HUES6 (cell line): ENCODE measurements around the gene CHST3.
"Not testable (repeated sequence)": the region's sequence is repeated elsewhere in the genome, so short reads cannot be mapped to it uniquely, and the experiment has no call there.

Source experiments
- H3K27ac ChIP-seq: 2 replicates; pipeline ENCODE4 v1.7.0; 2013; ENCODE audit warnings: low read depth, mild to moderate bottlenecking, low read length, inconsistent platforms
- H3K27me3 ChIP-seq: 2 replicates; pipeline ENCODE4 v1.6.1; 2013; ENCODE audit warnings: low read length; ENCODE audit not compliant: control insufficient read depth, insufficient read depth
- H3K36me3 ChIP-seq: 2 replicates; pipeline ENCODE4 v1.6.1; 2013; ENCODE audit warnings: low read length; ENCODE audit not compliant: control insufficient read depth, insufficient read depth
- H3K4me1 ChIP-seq: 2 replicates; pipeline ENCODE4 v1.6.1; 2013; ENCODE audit warnings: low read length; ENCODE audit not compliant: control insufficient read depth, insufficient read depth
- H3K4me3 ChIP-seq: 2 replicates; pipeline ENCODE4 v1.5.1; 2013; ENCODE audit warnings: low read depth, low read length
- H3K9ac ChIP-seq: one replicate; pipeline ENCODE4 v1.6.1; 2013; ENCODE audit warnings: mild to moderate bottlenecking, low read length
- H3K9me3 ChIP-seq: 2 replicates; pipeline ENCODE4 v1.6.1; 2013; ENCODE audit warnings: low read depth, low read length; ENCODE audit not compliant: control insufficient read depth, insufficient read depth

Gene CHST3

DNA sequence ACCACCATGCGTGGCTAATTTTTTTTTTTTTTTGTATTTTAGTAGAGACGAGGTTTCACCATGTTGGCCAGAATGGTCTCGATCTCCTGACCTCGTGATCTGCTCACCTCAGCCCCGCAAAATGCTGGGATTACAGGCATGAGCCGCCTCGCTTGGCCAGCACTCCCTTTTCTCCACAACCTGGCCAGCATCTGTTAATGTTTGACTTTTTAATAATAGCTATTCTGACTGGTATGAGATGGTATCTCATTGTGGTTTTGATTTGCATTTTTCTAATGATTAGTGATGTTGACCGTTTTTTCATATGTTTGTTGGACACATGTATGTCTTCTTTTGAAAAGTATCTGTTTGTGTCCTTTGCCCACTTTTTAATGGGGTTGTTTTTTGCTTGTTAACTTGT lies 3.8 kb downstream of the CHST3 start:
- H3K4me1 ChIP-seq, result peaks cover 28% of the 10 kb centered on the region
- H3K27ac ChIP-seq, H3K4me3 ChIP-seq, H3K9ac ChIP-seq, H3K36me3 ChIP-seq, H3K9me3 ChIP-seq: not testable (repeated sequence)
- peaks cover 34% of the 10 kb centered on the region for H3K27me3 ChIP-seq

DNA sequence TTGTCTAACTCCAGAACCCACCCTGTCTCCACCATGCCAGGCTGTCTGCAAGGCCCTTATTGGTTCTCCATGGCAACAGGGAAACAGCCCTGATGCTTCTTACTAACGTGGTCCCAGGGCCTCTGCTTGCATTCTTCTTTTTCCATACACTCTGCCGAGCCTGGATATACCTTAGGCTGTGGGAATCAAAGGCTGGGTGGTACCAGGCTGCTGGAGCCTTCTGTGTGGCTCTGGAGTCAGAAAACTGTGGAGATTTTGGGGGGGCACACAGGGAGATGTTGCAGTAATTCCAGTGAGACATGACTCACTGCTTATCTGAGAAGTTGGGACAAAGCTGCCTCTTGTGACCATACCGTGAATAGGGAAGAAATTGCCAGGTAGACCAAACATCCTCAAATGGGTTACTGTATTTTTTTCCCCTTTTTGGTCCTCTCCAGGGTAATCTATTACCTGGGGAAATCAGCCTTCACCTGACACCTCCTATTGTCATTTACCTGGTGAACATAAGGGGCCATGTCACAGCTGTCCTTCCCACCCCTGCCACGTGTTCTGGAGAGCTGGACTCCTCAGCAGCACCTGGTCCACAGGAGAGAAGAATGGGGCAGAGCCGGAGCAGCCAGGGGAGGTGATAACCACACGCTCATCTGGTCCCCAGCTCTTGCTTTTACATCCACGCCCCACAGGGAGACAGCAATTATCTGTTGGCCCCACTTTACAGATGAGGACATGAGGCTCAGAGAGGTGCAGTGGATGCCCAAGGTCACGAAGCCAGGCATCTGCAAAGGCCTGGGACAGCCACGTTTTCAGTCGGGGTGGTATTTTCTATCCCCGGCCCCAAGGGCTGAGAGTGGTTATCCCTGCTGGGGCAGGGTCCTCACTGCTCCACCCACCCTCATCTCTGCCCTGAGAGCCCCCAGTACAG lies 4.6 kb downstream of the CHST3 start:
- peaks cover 24% of the 10 kb centered on the region for H3K4me1 ChIP-seq
- no peak overlapping the region for H3K27ac ChIP-seq
- H3K36me3 ChIP-seq, result no peaks in the 10 kb centered on the region
- peaks cover 26% of the 10 kb centered on the region for H3K27me3 ChIP-seq
- H3K9ac ChIP-seq, result no peak overlapping the region
- no peaks in the 10 kb centered on the region for H3K9me3 ChIP-seq
- H3K4me3 ChIP-seq, result no peak overlapping the region

DNA sequence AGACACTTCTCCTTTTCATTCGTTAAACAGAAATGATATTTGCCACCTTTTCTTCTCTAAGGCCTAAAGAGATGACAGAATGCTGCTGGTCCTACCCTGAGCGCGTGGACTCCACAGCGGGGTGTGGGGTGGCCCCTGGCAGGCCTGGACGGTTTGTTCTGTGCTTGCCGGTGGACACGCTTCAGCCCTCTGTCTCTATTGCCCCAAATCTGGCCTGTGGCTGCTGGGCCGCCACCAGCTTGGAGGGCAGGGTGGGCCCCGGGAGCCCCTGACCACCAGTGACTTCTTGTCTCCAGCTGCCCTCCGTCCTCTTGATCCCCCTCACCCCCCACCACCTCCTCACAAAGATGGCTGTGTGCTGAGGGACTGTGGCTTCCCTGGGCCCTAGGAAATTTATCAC lies 5.7 kb downstream of the CHST3 start:
- no peak overlapping the region for H3K9ac ChIP-seq
- H3K4me1 ChIP-seq, result peaks cover 22% of the 10 kb centered on the region
- H3K4me3 ChIP-seq, result no peak overlapping the region
- H3K36me3 ChIP-seq, result no peaks in the 10 kb centered on the region
- no peaks in the 10 kb centered on the region for H3K9me3 ChIP-seq
- peaks cover 17% of the 10 kb centered on the region for H3K27me3 ChIP-seq
- no peak overlapping the region for H3K27ac ChIP-seq

DNA sequence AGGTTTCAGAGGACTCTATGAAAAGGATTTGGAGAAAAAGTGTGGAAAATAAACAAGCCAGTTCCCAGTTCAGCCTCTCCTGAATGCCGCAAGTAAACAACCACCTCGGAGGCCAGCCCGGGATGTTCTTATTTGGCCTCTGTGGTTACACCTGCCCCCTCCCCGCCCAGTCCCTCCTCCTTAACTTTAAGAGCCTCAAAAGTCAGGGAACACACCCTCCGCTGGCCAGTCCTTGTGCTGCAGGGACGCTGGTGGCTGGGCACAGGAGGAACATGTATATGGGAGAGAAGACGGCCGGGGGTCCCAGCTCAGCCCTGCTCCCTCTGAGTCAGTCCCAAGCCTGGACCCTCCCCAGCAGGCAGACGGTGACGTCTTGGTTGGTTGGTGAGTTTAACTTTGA lies 6.1 kb downstream of the CHST3 start:
- H3K4me3 ChIP-seq, result no peak overlapping the region
- H3K9ac ChIP-seq, result no peak overlapping the region
- H3K4me1 ChIP-seq, result peaks cover 18% of the 10 kb centered on the region
- H3K9me3 ChIP-seq, result no peaks in the 10 kb centered on the region
- no peaks in the 10 kb centered on the region for H3K36me3 ChIP-seq
- H3K27me3 ChIP-seq, result peaks cover 13% of the 10 kb centered on the region
- H3K27ac ChIP-seq, result no peak overlapping the region

DNA sequence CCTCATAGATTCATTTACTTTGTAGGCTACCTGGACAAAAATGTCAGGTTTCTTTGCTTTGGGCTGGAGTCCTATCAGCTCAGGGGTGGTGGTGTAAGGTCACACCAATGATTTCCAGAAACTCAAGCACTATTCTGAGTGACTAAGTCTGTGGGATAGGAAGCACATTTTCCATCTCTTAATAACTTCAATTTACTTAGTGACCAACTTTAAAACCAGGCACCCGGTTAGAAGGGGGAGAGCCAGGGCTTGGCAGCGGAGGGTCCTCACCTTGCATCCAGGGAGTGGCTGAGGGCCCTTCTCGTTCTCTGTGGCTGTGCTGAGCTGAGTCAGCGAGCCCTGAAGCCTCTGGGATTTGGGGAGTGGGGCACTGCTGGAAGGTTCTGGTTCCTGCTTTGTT lies 6.7 kb downstream of the CHST3 start:
- H3K27ac ChIP-seq, result no peak overlapping the region
- H3K4me3 ChIP-seq, result no peak overlapping the region
- no peaks in the 10 kb centered on the region for H3K9me3 ChIP-seq
- H3K9ac ChIP-seq, result no peak overlapping the region
- H3K4me1 ChIP-seq, result peaks cover 17% of the 10 kb centered on the region
- H3K36me3 ChIP-seq, result no peaks in the 10 kb centered on the region
- peaks cover 7% of the 10 kb centered on the region; the same call in 1 of the 2 replicates for H3K27me3 ChIP-seq

DNA sequence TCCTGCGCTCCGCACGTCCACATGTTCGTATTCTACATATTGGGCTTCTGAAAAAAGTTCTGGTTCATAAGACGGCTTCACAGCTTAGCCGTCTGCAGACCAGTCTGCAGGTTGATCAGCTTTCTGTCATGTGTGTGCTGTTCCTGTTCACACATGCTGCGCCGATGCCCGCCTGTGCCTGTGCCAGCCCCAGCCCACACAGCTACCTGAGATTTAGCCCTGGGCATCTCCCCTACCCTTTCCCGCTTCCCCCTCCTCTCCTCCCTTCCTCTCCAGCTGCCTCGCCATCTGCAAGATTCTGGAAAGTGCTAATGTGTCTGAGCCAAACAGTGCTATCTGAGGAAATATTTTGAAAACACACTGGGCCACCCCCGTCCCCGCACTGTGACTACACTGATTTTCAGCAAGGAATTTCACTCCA lies 7.1 kb downstream of the CHST3 start:
- no peaks in the 10 kb centered on the region for H3K36me3 ChIP-seq
- no peak overlapping the region for H3K4me3 ChIP-seq
- no peaks in the 10 kb centered on the region for H3K9me3 ChIP-seq
- peaks cover 3% of the 10 kb centered on the region; the same call in 1 of the 2 replicates for H3K27me3 ChIP-seq
- no peak overlapping the region for H3K27ac ChIP-seq
- no peak overlapping the region for H3K9ac ChIP-seq
- peaks cover 19% of the 10 kb centered on the region for H3K4me1 ChIP-seq

DNA sequence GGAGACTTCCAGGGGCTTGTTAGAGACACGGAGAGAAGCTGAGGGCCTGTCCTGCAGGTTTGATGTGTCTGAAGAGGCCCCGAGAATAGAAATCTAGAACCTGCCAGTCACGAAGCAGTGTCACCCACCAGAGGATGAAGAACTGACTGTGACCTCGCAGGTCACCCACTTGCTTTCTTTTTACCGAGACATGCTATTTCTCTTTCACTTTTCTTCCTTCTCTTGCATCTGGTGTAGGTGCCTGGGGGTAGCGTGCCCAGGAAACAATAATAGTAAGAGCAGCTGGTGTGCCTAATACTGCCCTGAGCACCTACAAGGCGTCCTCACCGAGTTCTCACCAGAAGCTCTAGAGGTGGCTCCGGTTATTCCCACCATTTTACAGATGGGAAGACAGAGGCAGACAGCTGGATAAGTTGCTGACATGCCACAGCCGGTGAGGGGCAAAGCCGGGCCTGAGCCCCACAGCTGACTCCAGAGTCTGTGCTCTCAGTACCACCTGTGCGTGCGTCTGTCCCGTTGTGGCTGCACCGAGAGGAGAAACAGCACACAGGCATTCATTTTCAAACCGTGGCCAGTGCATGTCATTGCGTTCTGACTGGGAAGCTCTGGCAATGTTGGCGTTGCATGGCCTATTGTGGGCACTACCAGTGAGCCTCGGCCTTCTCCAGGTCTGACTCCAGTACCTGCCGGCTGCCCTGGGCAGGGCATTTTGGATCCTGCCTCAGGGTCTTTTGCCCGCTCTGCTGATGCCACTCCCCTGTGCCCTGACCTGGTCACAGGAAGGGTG lies 7.8 kb downstream of the CHST3 start:
- H3K36me3 ChIP-seq, result no peaks in the 10 kb centered on the region
- no peaks in the 10 kb centered on the region for H3K9me3 ChIP-seq
- no peak overlapping the region for H3K9ac ChIP-seq
- peaks cover 20% of the 10 kb centered on the region for H3K4me1 ChIP-seq
- no peak overlapping the region for H3K4me3 ChIP-seq
- no peak overlapping the region for H3K27ac ChIP-seq
- no peaks in the 10 kb centered on the region for H3K27me3 ChIP-seq

DNA sequence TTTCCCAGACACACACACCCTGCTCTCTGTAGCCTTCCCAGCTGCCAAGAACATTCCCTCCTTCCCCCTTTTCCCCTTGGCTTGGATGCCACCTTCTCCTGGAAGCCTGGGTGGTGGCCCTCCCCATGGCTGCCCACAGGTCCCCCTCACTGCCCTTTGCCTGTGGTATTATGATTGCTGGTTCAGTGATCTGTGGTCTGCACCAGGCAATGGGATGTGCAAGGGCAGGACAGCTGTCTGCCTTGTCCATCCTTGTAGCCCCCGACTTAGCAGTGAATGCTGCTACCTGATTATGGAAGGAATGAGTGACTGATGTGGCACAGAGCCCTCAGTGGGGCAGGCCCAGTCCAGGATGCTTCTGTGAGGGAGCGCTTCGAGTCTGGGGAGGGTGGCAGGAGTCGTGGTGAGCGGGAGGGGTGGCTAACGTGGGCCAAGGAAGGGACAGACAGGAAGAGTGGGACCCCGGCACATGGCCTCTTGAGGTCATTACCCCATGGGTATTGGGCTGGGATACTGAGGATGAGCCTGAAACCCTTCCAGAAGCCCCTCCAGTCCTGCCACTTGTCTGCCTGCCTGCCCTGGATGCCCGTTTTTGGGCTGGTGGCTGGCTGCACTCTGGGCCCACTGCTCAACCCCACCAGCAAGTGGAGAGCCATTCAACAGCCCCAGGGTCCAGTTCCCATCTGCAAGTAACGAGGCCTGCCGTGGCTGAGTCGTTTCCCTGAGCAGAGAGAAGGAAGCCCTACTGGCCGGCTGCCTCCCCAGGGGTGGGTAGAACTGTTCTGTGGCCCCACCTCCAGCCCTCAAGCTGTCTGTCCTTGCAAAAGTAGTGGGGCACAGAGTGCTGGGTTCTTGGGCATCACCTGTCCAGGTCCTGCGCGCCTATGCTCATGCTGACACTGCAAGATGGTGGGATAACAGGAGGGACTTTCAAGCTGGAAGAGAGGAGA lies 8.8 kb downstream of the CHST3 start:
- peaks cover 23% of the 10 kb centered on the region for H3K4me1 ChIP-seq
- H3K27me3 ChIP-seq, result no peaks in the 10 kb centered on the region
- H3K36me3 ChIP-seq, result no peaks in the 10 kb centered on the region
- no peaks in the 10 kb centered on the region for H3K9me3 ChIP-seq
- H3K27ac ChIP-seq, result no peak overlapping the region
- H3K4me3 ChIP-seq, result no peak overlapping the region
- no peak overlapping the region for H3K9ac ChIP-seq

DNA sequence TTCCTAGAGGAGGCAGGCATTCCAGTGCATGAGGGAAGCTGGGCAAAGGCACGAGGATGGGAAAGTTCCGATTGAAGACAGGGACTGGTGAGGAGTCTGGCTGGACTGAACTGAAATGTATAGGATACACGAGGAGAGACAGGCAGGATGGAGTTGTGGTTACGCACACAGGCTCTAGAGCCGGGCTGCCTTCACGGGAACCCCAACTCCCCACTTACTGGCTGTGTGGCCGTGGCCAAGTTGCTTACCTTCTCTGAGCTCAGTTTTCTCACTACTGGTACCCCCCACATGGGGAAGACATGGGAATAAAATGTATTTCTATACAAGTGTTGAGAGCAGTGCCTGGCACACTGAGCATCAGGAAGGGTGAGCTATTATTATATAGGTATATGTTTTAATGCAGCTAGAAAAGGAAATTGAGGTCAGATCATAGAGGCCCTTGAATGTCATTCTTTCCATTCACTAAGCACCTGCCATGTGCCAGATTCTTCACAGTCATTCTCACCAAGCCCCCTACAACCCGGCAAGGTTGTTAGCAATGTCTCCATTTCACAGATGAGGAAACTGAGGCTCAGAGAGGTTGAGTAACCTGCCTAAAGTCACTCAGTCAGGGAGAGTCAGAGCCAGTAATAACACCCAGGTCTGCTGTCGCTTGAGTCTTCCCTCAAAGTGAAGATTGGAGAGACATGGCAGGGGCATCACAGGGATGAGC lies 9.7 kb downstream of the CHST3 start:
- Histone ChIP-seq H3K27me3 (no peaks in the 10 kb centered on the region), H3K27ac (no peak overlapping the region), H3K4me1 (peaks cover 30% of the 10 kb centered on the region), H3K4me3 (no peak overlapping the region), H3K9me3 (no peaks in the 10 kb centered on the region), H3K9ac (no peak overlapping the region), H3K36me3 (no peaks in the 10 kb centered on the region)

DNA sequence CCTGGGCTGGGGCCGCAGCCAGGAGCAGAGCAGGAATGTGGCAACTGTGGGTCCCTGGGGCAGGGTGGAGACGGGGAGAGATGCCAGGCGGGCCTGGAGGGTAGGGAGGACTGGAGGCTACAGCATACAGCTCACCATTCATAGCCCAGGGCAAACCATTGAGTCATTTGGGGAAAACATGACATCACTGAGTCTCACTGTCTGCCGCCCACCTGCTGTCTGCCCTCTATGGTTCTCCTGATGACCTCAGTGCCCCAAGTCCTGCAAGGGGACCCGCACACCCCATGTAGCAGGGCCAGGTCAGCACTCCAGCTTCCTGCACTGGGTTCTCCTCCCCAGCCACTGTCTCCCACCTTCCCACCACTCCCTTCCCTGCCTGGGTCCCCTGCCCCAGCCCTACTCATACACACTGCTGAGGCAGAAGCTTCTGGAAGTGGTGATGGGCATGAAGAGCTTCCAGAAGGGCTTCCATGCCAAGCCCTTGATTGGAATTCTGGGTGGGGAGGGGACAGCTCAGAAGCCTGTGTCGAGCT lies 10.4 kb downstream of the CHST3 start:
- no peaks in the 10 kb centered on the region for H3K27me3 ChIP-seq
- H3K4me1 ChIP-seq, result peaks cover 33% of the 10 kb centered on the region
- no peaks in the 10 kb centered on the region for H3K36me3 ChIP-seq
- no peak overlapping the region for H3K27ac ChIP-seq
- no peaks in the 10 kb centered on the region for H3K9me3 ChIP-seq
- no peak overlapping the region for H3K4me3 ChIP-seq
- no peak overlapping the region for H3K9ac ChIP-seq
